CD4-positive, alpha-beta T cell treated with Interleukin-4 for 1 hour (primary cell): ENCODE results near the gene TP73.
"Not testable (repeated sequence)": the region's sequence is repeated elsewhere in the genome, so short reads cannot be mapped to it uniquely, and the experiment has no call there.

Source experiments
- DNase-seq, 2 donors: peaks; one replicate each; pipeline ENCODE4 v3.0.0-alpha.2; 2020 to 2022

TP73 gene

GRCh38 chr1:3618881-3619671 is 33.2 kb upstream of the TP73 start:
- peak; percentile 80 to 85 for DNase-seq

GRCh38 chr1:3620708-3621107 is 31.6 kb upstream of the TP73 start:
- DNase-seq, result no peak

- DNase-seq, result peak; percentile 27 to 31
Measured at GRCh38 chr1:3621151-3621671, 31.1 kb upstream of the TP73 start.

- DNase-seq, result not testable (repeated sequence)
Measured at GRCh38 chr1:3622102-3622501, 30.2 kb upstream of the TP73 start.

- no peak for DNase-seq
Measured at GRCh38 chr1:3623441-3624199, 28.7 kb upstream of the TP73 start.

- DNase-seq, result peak; percentile 98
Measured at GRCh38 chr1:3624200-3625136, 27.8 kb upstream of the TP73 start, which contains the start of gene TPRG1L. Gene TPRG1L (plus strand): TSS chr1:3625015. CDS start chr1:3625073, 58 bp downstream.

GRCh38 chr1:3625151-3625907 is 27.0 kb upstream of the TP73 start:
- no peak for DNase-seq

GRCh38 chr1:3626025-3626424 is 26.3 kb upstream of the TP73 start:
- no peak for DNase-seq

GRCh38 chr1:3627515-3628253 is 24.6 kb upstream of the TP73 start:
- DNase-seq, result no peak

GRCh38 chr1:3628445-3628844 is 23.9 kb upstream of the TP73 start:
- no peak for DNase-seq

GRCh38 chr1:3629561-3630160 is 22.7 kb upstream of the TP73 start:
- no peak for DNase-seq

- no peak for DNase-seq
Measured at GRCh38 chr1:3630161-3630611, 22.1 kb upstream of the TP73 start.

- no peak for DNase-seq
Measured at GRCh38 chr1:3630914-3631313, 21.4 kb upstream of the TP73 start.

- no peak for DNase-seq
Measured at GRCh38 chr1:3631320-3632260, 20.7 kb upstream of the TP73 start.

GRCh38 chr1:3632298-3632697 is 20.0 kb upstream of the TP73 start:
- no peak for DNase-seq

GRCh38 chr1:3632716-3633343 is 19.5 kb upstream of the TP73 start:
- DNase-seq, result no peak

GRCh38 chr1:3633344-3634058 is 18.8 kb upstream of the TP73 start:
- DNase-seq, result no peak

- DNase-seq, result no peak
Measured at GRCh38 chr1:3634059-3634800, 18.1 kb upstream of the TP73 start.
